ENCODE data around the gene SCN4B.

Gene SCN4B

DNA sequence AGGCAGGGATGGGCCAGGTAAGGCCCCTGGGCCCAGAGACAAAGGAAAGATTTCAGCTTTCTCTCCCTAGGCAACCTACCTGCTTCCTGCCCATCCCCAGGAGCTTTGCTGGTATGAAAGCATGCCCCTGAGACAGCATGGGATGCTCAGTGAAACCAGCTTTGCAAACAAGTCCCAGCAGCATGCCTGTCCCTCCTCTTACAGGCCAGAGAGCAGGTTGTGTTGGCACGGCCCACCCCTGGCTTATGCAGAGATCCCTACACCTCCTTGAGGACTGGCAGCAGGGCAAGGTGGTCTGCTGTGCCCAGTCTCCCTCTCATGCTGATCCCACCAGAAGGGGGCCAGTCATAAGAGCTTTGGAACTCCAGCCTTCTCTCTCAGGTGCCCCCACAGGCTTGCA is 3.1 kb downstream of the SCN4B start:
- DNase-seq, result no peak

DNA sequence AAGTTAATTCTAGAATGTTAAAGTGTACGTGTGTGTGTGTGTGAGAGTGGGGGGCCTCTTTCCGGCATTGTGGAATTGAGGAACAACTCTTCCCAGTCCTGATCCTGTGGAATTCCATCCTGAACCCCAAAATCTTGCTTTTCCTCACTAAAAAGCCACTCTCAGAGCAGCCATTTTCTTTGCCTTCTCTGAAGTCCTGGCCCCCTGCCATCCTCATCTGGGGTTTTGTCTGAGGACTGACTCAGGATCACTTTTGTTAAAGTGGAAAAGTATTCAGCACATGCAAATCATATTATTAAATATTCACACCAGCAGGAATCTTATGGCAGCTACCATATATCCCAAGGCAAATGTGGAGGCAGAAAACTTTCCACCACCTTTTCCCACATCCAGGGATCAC is 3.8 kb downstream of the SCN4B start:
- no peak for DNase-seq

DNA sequence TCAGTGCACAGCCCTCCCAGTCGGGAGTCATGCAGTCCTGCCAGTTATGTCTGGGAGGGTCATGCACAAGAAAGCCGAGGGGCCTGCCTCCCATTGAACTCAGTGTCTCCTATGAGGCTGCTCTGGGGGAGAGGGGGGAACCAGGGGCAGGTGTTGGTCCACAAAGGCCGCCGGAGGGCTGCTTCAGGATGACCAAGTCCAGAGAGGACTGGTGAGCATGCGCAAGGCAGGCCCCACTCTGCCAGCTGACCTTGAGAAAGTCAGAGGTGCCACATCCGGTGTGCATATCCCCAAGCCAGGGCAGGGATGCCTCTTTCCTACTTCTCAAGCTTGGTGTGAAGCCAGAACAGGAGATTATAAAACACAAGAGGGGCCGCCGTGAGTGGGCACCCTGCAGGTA is 4.4 kb downstream of the SCN4B start:
- no peak for DNase-seq

DNA sequence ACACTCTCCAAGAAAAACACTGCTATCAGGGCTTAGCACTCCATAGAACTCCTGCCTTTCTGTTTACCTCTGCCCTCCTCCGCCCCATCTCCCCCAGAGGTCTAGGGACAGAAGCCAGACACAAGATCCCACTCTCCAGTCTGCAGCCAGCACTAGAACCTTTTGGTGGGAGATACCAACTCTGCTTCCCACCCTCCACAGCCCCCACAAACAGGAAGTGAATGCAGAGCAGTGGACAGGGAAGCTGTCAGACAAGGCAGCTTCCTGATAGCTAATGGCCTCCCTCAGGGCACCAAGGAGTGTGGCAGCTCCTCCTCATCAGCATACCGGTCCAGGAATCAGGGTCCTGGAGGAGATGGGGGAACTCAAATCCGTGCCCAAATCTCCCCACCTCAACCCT is 5.1 kb downstream of the SCN4B start:
- no peak for DNase-seq

DNA sequence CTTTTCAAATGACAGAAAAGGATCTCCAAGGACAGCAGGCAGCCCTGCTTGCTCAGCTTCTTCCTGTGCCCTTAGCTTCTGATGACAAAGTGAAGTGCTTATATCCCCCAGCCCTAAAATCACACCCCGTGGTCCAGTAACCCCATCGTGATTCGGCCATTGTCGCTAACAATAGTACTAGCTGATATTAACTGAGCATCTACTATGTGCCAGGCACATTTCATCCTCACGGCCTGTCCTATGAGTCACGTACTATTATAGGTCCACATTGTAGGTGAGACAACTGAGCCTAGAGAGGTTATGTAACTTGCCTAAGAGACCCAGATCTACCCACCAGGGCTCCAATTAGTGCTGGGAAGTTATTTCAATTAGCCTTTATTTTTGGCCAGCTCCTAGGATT is 6.1 kb downstream of the SCN4B start:
- DNase-seq, result no peak

GRCh38 chr11:118145285-118146227 is 7.1 kb downstream of the SCN4B start:
- peak; percentile 25 for DNase-seq

DNA sequence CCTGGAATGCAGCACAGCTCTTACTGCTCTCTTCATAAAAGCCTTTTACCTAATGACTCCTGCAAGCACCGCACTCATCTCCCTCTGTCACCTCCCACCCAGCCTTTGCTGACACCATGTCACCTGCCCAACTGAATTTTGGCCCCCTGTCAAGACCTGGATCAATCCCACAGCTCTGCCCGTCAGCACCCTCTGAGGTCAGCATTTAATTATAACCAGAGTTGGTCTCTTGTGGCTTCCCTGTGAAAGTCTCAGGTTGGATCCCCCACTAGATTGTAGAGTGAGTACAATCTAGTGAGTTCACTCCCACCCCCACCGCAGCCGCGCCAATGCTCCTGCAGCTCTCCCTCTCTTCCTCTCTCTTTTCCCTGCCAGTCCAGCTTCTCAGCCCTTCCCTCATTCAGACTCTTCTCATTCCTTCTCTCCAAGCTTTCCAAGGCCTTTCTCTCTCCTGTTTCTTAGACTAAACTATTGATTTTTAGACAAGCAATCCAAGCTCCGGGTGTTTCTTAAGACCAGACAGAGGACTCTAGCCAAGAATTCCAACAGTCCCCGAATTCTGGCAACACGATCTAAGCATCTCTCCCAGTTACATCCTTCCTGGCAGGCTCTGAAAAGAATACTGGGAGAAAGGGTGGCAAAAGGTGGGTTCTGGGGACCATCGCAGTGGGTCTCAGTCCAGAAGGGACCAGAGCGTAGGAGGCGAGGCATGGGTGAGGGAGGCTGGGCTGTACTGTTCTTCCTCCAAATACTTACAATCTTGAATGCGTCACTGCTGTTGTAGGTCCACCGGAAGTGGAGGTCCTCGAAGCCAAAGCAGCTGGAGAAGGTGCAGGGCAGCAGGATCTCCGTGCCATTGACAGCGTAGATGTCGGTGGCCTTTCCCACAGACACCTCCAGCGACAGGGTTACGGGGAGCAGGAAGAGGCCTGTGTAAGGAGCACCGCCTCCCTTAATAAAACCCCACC is 8.0 kb downstream of the SCN4B start:
- DNase-seq, result no peak

DNA sequence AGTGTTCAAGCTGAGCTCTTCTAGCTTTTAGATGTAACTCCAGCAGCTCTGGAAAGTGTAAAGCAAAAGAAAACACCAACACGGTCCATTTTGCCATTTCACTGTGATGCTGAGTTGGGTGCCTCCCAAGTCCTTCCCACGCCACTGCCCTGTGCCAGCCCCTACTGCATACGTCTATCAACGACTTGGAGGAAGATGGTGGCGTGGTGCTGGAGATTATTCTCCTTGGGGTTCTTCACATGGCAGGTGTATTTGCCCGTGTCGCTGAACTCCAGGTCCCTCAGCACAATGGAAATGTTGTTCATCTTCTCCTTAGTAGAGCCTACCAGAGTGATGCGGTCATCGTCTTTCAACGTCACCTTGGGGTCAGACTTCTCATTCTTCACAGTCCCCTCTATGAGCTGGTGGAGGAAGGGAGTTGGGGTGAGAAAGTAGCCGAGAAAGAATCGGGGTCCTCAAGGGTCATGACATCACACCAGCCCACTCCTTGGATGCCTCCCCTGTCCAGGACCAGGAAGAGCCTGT is 8.9 kb downstream of the SCN4B start:
- DNase-seq, result no peak

- DNase-seq, result no peak
Measured at GRCh38 chr11:118142809-118143208, 9.8 kb downstream of the SCN4B start.

DNA sequence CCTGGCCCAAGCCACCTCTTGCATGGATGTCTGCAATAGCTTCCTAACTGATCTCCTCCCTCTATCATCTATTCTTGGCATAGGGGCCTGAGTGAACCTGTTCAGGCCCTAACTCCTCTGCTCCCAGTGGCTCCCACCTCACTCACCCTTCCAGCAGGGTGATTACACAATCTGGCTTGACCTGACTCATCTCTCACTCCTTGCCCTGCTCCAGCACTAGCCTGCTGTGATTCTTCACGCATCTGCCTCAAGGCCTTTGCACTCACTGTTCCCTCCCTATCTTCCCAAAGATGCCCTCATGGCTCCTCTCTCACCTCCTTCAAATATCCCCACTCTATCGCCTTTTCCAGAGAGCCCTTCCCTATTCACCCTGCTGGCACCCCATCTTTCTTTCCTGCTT is 10.5 kb downstream of the SCN4B start:
- DNase-seq, result no peak

GRCh38 chr11:118139578-118139977 is 13.0 kb downstream of the SCN4B start:
- DNase-seq, result no peak

DNA sequence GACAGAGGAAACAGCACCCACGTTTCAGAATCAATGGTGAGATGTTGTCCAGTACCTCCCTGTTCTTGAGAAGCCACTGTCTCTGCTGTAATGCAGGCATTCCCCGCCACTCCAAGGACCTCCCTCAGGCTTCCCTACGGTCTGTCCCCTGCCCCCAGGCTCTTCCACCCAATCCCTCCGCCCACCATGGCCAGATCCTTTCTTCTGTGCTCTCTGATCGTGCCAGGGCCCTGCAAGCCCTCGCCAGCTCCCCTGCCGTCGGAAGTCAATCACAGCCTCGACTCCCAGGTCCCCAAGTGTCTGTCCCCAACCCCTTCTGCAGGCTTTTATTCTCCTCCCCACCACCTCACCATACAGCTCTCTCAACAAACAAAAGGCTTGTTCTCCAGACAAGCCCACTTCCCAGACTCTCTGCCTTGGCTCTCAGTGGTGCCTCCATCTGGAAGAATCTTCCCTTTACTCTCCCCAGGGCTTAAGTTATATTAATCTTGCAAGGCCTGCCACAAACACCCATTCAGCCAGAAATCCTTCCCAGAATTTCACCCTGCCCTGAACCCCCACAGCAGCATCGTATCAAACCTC is 13.7 kb downstream of the SCN4B start:
- no peak for DNase-seq

GRCh38 chr11:118136801-118137200 is 15.8 kb downstream of the SCN4B start:
- no peak for DNase-seq

GRCh38 chr11:118136341-118136740 is 16.3 kb downstream of the SCN4B start:
- DNase-seq, result no peak

- no peak for DNase-seq
Measured at GRCh38 chr11:118135796-118136165, 16.8 kb downstream of the SCN4B start.

DNA sequence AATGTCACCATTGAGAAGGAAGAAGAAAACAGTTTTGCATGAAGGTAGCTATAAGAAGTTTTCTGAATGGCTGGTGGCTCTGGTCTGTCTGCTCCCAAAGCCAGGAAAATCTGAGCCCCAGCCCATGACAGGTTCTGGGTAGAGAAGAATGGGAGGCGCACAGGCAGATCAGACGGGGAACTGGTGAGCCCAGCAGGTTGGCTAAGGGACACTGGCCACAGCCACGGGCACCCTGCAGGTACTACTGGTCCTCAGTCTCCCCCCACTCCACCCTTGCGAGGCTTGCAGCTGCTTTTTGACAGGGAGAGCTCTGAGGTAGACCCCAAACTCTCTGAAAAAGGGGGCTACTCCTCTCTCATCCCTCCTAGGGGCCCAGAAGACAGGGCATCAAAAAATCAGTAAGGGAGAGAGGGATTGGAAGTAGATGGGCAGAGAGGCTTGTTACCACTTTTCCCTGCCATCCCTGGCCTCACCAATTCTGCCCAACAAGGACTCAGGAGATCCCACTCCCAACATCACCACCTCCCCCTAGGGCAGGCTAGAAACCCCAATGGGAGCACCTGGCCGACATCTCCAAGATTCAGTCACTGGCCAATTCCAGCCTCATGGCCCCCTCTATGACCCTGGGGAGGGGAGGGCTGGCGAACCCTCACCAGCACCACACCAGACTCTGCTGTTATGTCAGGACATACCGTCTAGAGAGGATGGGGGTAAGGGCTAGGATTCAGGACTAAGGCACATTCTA is 17.4 kb downstream of the SCN4B start:
- no peak for DNase-seq

GRCh38 chr11:118133816-118134215 is 18.8 kb downstream of the SCN4B start:
- DNase-seq, result no peak

- no peak for DNase-seq
Measured at GRCh38 chr11:118132385-118133151, 20.1 kb downstream of the SCN4B start.

DNA sequence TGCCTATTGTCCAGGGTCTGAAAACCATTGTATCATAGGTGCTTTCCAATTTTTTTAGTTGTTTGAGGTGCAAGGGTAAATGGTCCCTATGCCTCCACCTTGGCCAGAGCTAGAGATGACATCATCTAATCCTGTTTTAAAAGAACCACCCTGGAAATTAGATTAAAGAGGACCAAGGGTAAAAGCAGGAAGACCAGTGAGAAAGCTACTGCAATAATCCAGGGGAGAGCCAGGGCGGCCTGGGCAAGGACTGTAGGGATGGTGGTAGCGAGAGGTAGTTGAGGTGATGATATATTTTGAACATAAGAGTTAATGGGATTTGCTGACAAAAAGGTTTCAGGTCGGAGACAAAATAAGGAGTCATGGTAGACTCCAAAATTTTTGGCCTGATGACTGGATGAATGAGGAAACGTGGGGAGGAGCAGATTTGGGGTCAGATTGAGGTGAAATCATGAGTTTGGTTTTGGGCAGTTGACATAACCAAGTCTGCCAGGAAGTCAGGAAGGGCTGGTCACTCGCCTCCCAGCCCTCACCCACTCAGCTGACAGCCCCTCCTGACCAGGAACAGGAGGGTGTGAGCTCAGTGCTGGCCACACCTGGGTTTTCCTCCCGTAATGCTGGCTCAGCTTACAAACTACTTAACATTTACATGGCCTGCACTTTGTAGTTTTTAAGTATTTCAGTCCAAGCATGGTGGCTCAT is 23.0 kb downstream of the SCN4B start:
- no peak for DNase-seq

- no peak for DNase-seq
Measured at GRCh38 chr11:118128721-118129470, 23.7 kb downstream of the SCN4B start.
